ENCODE measurements around the gene LSMEM2. TPM values are rescaled to one million over a fixed set of nuclear protein-coding genes. Genes with fewer than 3 reads are reported as not detected.
"Not testable (repeated sequence)": the region's sequence is repeated elsewhere in the genome, so short reads cannot be mapped to it uniquely, and the experiment has no call there.

Gene LSMEM2
- total and polyA plus RNA-seq, 11 donors: 1.3 to 68.3 (median 29.7) TPM

- peaks cover 0 to 45% (median 37%) of the 10 kb centered on the region in 9 donors for H3K36me3 ChIP-seq
- intact Hi-C loops (cut with DNase I): loop anchor here in 2 of 10 donors (1.0 to 5.0 kb wide), 2 partner anchors 13 to 62 kb away; partner anchors contain the start of gene HYAL2 (in 1 of the 2)
- peaks cover 0 to 6% (median 0%) of the 10 kb centered on the region in 12 donors for H3K9me3 ChIP-seq
- H3K4me3 ChIP-seq: peak overlapping the region; percentile 50 to 79 (median 72)
- peak; percentile 56 to 89 (median 80) for ATAC-seq
- peak overlapping the region; percentile 88 to 100 (median 100) for H3K27ac ChIP-seq
- TF ChIP-seq CTCF (IDR thresholded peaks at IDR 0.05): peak; percentile 95 to 99 (median 98)
- TF ChIP-seq POLR2A (IDR thresholded peaks at IDR 0.05): peak in 1 of 2 donors; percentile 71
- H3K4me1 ChIP-seq: peaks cover 0 to 65% (median 47%) of the 10 kb centered on the region in 12 donors
- DNase-seq: peak; percentile 95 to 97 (median 96)
- no peaks in the 10 kb centered on the region for H3K27me3 ChIP-seq
- WGBS, 4 donors: 0 to 1% (median 0%) methylated on average over 4 to 70 of the region's 70 CpGs
Observed at GRCh38 chr3:50260027-50260941, 18.6 kb upstream of the LSMEM2 start.

- TF ChIP-seq CTCF (IDR thresholded peaks at IDR 0.05) (no peak), POLR2A (IDR thresholded peaks at IDR 0.05) (no peak)
- H3K27ac ChIP-seq: peak overlapping the region; percentile 88 to 100 (median 100)
- WGBS, 4 donors: 44 to 59% (median 54%) methylated on average over 4 to 5 of the region's 5 CpGs
- no peaks in the 10 kb centered on the region for H3K27me3 ChIP-seq
- intact Hi-C loops (cut with DNase I): loop anchor here in 2 of 10 donors (1.0 to 5.0 kb wide), 2 partner anchors 12 to 61 kb away; partner anchors contain the start of gene HYAL2 (in 1 of the 2)
- H3K4me3 ChIP-seq: peak overlapping the region in 11 of 12 donors; percentile 56 to 79 (median 73)
- H3K9me3 ChIP-seq: peaks cover 0 to 6% (median 0%) of the 10 kb centered on the region in 12 donors
- no peak for ATAC-seq
- peaks cover 0 to 65% (median 46%) of the 10 kb centered on the region in 12 donors for H3K4me1 ChIP-seq
- peak in 2 of 5 donors; percentile 14 to 37 for DNase-seq
- H3K36me3 ChIP-seq: peaks cover 0 to 38% (median 30%) of the 10 kb centered on the region in 9 donors
Observed at GRCh38 chr3:50260942-50261441, 17.9 kb upstream of the LSMEM2 start.

GRCh38 chr3:50261505-50261904 lies 17.4 kb upstream of the LSMEM2 start:
- DNase-seq: peak in 2 of 5 donors; percentile 7 to 23
- peaks cover 0 to 6% (median 0%) of the 10 kb centered on the region in 12 donors for H3K9me3 ChIP-seq
- no peaks in the 10 kb centered on the region for H3K27me3 ChIP-seq
- H3K27ac ChIP-seq: peak overlapping the region; percentile 88 to 100 (median 100)
- WGBS, 4 donors: 39 to 57% (median 48%) methylated on average over 2 of the region's 2 CpGs
- peak overlapping the region in 4 of 12 donors; percentile 73 to 77 (median 76) for H3K4me3 ChIP-seq
- intact Hi-C loops (cut with DNase I): loop anchor here in 1 of 10 donors (5.0 kb wide), 1 partner anchor 61 kb away; the partner anchor contains the start of gene HYAL2
- H3K4me1 ChIP-seq: peaks cover 0 to 66% (median 47%) of the 10 kb centered on the region in 12 donors
- TF ChIP-seq POLR2A (IDR thresholded peaks at IDR 0.05) (no peak), CTCF (IDR thresholded peaks at IDR 0.05) (no peak)
- no peak for ATAC-seq
- H3K36me3 ChIP-seq: peaks cover 0 to 33% (median 25%) of the 10 kb centered on the region in 9 donors

- WGBS, 4 donors: 97 to 99% (median 98%) methylated on average over 4 of the region's 4 CpGs
Observed at GRCh38 chr3:50262200-50262599, 16.7 kb upstream of the LSMEM2 start.

More at GRCh38 chr3:50262200-50262599, 16.7 kb upstream of the LSMEM2 start:
- intact Hi-C loops (cut with DNase I): loop anchor here in 1 of 10 donors (5.0 kb wide), 1 partner anchor 60 kb away; the partner anchor contains the start of gene HYAL2
- Histone ChIP-seq H3K4me1 (peaks cover 0 to 66% (median 52%) of the 10 kb centered on the region in 12 donors), H3K27ac (peak overlapping the region in 6 of 12 donors; percentile 99 to 100 (median 100)), H3K36me3 (peaks cover 0 to 26% (median 18%) of the 10 kb centered on the region in 9 donors)
- DNase-seq, H3K27me3 ChIP-seq, H3K9me3 ChIP-seq, H3K4me3 ChIP-seq, ATAC-seq: not testable (repeated sequence)
